ENCODE measurements around the gene PDSS2. TPM values are rescaled to one million over a fixed set of nuclear protein-coding genes. Genes with fewer than 3 reads are reported as not detected.

Gene PDSS2
- 5.9 TPM for polyA plus RNA-seq (2012; ENCODE audit: insufficient read length, low read depth)

GRCh38 chr6:107459283-107460082 is at the start of gene PDSS2:
Gene PDSS2 (minus strand): TSS chr6:107459564. CDS start chr6:107459285, 279 bp downstream.
- TF ChIP-seq SIN3A (IDR thresholded peaks at IDR 0.05; ENCODE audit: borderline replicate concordance, insufficient read depth, low read length) (peak; percentile 23; the same call in 1 of the 2 replicates), TAF1 (IDR thresholded peaks at IDR 0.05; ENCODE audit: borderline replicate concordance, insufficient read depth, low read length) (peak; percentile 95), REST (IDR thresholded peaks at IDR 0.05; ENCODE audit: insufficient read depth in 1 of 2, low read depth in 2 of 2, low read length in 2 of 2) (peak in 1 of 2 experiments; percentile 50; a peak in 2 of 4 replicates), FOXP2 (optimal IDR thresholded peaks at IDR 0.05; ENCODE audit: borderline replicate concordance, extremely low read depth, extremely low read length, insufficient read depth) (peak; percentile 12), POLR2AphosphoS5 (IDR thresholded peaks at IDR 0.05; ENCODE audit: low read depth, low read length) (peak; percentile 90)

- TF ChIP-seq TAF1 (IDR thresholded peaks at IDR 0.05; ENCODE audit: borderline replicate concordance, insufficient read depth, low read length): no peak
- no peak for TF ChIP-seq FOXP2 (optimal IDR thresholded peaks at IDR 0.05; ENCODE audit: borderline replicate concordance, extremely low read depth, extremely low read length, insufficient read depth)
Measured at GRCh38 chr6:107506145-107506544, 46.8 kb upstream of the PDSS2 start.

GRCh38 chr6:107504270-107505026 is 45.1 kb upstream of the PDSS2 start:
- TF ChIP-seq FOXP2 (optimal IDR thresholded peaks at IDR 0.05; ENCODE audit: borderline replicate concordance, extremely low read depth, extremely low read length, insufficient read depth) (no peak), POLR2AphosphoS5 (IDR thresholded peaks at IDR 0.05; ENCODE audit: low read depth, low read length) (no peak), TAF1 (IDR thresholded peaks at IDR 0.05; ENCODE audit: borderline replicate concordance, insufficient read depth, low read length) (no peak), SIN3A (IDR thresholded peaks at IDR 0.05; ENCODE audit: borderline replicate concordance, insufficient read depth, low read length) (no peak)

GRCh38 chr6:107496892-107497684 is 37.7 kb upstream of the PDSS2 start:
- no peak for TF ChIP-seq FOXP2 (optimal IDR thresholded peaks at IDR 0.05; ENCODE audit: borderline replicate concordance, extremely low read depth, extremely low read length, insufficient read depth)
- TF ChIP-seq REST (IDR thresholded peaks at IDR 0.05; ENCODE audit: insufficient read depth in 1 of 2, low read depth in 2 of 2, low read length in 2 of 2): no peak
- no peak for TF ChIP-seq SIN3A (IDR thresholded peaks at IDR 0.05; ENCODE audit: borderline replicate concordance, insufficient read depth, low read length)
- TF ChIP-seq TAF1 (IDR thresholded peaks at IDR 0.05; ENCODE audit: borderline replicate concordance, insufficient read depth, low read length): no peak
- no peak for TF ChIP-seq POLR2AphosphoS5 (IDR thresholded peaks at IDR 0.05; ENCODE audit: low read depth, low read length)

- TF ChIP-seq REST (IDR thresholded peaks at IDR 0.05; ENCODE audit: insufficient read depth in 1 of 2, low read depth in 2 of 2, low read length in 2 of 2): no peak
- TF ChIP-seq FOXP2 (optimal IDR thresholded peaks at IDR 0.05; ENCODE audit: borderline replicate concordance, extremely low read depth, extremely low read length, insufficient read depth): no peak
- no peak for TF ChIP-seq POLR2AphosphoS5 (IDR thresholded peaks at IDR 0.05; ENCODE audit: low read depth, low read length)
Measured at GRCh38 chr6:107495971-107496370, 36.6 kb upstream of the PDSS2 start.

Measured in PFSK-1 (cell line).